K562 (cell line): ENCODE data around the gene IGSF9.

ENCODE experiments used
- ATF7 ChIP-seq: fragments of 450-650 bp; IDR thresholded peaks from 2 replicates; pipeline ENCODE4 v1.7.1; 2014; ENCODE audit warnings: mild to moderate bottlenecking, moderate library complexity
- CTCF ChIP-seq, 3 experiments: IDR thresholded peaks in 2 of 3; conservative IDR thresholded peaks in 1 of 3; 2 replicates each; pipeline ENCODE4 v1.5.1; 2011 to 2012; ENCODE audit warnings: low read length in 3 of 3, mild to moderate bottlenecking in 3 of 3, control low read depth in 2 of 3, improper control_type of control experiment in 1 of 3, inconsistent platforms in 1 of 3, low read depth in 1 of 3, mixed read lengths in 1 of 3, moderate library complexity in 1 of 3; ENCODE audit not compliant: insufficient read depth in 2 of 3
- MTA3 ChIP-seq: fragments of 450-650 bp; formaldehyde crosslinking; IDR thresholded peaks from 2 replicates; pipeline ENCODE4 v1.6.1; 2017; ENCODE audit warnings: mild to moderate bottlenecking, borderline replicate concordance
- NCOR1 ChIP-seq: fragments of 450-650 bp; IDR thresholded peaks from 2 replicates; pipeline ENCODE4 v1.6.1; 2016; ENCODE audit warnings: mild to moderate bottlenecking, moderate library complexity
- RAD51 ChIP-seq: fragments of 450-650 bp; IDR thresholded peaks from 2 replicates; pipeline ENCODE4 v1.7.1; 2016; ENCODE audit warnings: low read depth, mild to moderate bottlenecking, borderline replicate concordance
- SP1 ChIP-seq: sonication (generic); formaldehyde crosslinking; IDR thresholded peaks from 2 replicates; pipeline ENCODE4 v1.8.1; 2022; ENCODE audit warnings: mild to moderate bottlenecking, missing genetic modification reagents
- TCF7L2 ChIP-seq: fragments of 150-350 bp; IDR thresholded peaks from 2 replicates; pipeline ENCODE4 v1.6.1; 2016; ENCODE audit warnings: low read depth, mild to moderate bottlenecking, low read length, moderate library complexity
- USF2 ChIP-seq: sonication (generic); formaldehyde crosslinking; IDR thresholded peaks from 2 replicates; pipeline ENCODE4 v1.5.0; 2020; ENCODE audit warnings: missing genetic modification reagents
- ZFP30 ChIP-seq: fragments of 250-450 bp; sonication (Bioruptor Pico); IDR thresholded peaks from 2 replicates; pipeline ENCODE4 v1.8.0; 2022; ENCODE audit warnings: moderate library complexity, mild to moderate bottlenecking, inconsistent platforms, borderline replicate concordance
- ZNF253 ChIP-seq: fragments of 250-450 bp; sonication (Bioruptor Pico); conservative IDR thresholded peaks from 2 replicates; pipeline ENCODE4 v1.6.1; 2021; ENCODE audit warnings: mild to moderate bottlenecking

- TF ChIP-seq TCF7L2 (no peak), ZFP30 (CRISPR knock-in tag) (no peak), ATF7 (no peak), RAD51 (no peak), ZNF253 (CRISPR knock-in tag) (no peak), MTA3 (no peak), USF2 (CRISPR knock-in tag) (no peak), SP1 (CRISPR knock-in tag) (no peak), CTCF (IDR thresholded peaks at IDR 0.05 in 2 of 3, conservative IDR thresholded peaks at IDR 0.05 in 1 of 3; ENCODE audit: insufficient read depth in 2 of 3, low read depth in 1 of 3, low read length in 3 of 3) (no peak), NCOR1 (no peak)
Observed at GRCh38 chr1:159951551-159951950, 6.1 kb upstream of the IGSF9 start.
